Left colon (tissue), 2 donors: ENCODE measurements around the gene GPR65. TPM values are rescaled to one million over a fixed set of nuclear protein-coding genes. Genes with fewer than 3 reads are reported as not detected.

Experiments used
- total RNA-seq, 2 donors: library from RNA; stranded (reverse); fragmentation: NEBNext Ultra II Directional; extraction: Animal tissue kit (Norgen Biotek cat#: 25700); gene quantifications; one replicate each; pipeline ENCODE4 v1.2.1, GENCODE V29; 2021
- donor health status: DM: no; HTN: no; CAD: no.
- donor health status: DM: yes; HTN: yes; CAD: no.

GPR65 gene
- total RNA-seq, 2 donors from 2014 or later = 0.18 to 1.5 TPM

Other genes with a start within 250 kb of the GPR65 start
- 10 to 100 TPM; 22.9 to 23.6 TPM for gene GALC, start 12.0 kb upstream of the GPR65 start, total RNA-seq